Activated gamma-delta T cell treated with Interleukin-2 at 50 U/mL for 16 hours (primary cell): ENCODE measurements around the gene KCNQ5.

Experiments used
- DNase-seq: peaks from one replicate; pipeline ENCODE4 v3.0.0-alpha.2; 2020

The KCNQ5 gene

GRCh38 chr6:72810571-72811280 is 188.9 kb downstream of the KCNQ5 start:
- no peak for DNase-seq

DNA sequence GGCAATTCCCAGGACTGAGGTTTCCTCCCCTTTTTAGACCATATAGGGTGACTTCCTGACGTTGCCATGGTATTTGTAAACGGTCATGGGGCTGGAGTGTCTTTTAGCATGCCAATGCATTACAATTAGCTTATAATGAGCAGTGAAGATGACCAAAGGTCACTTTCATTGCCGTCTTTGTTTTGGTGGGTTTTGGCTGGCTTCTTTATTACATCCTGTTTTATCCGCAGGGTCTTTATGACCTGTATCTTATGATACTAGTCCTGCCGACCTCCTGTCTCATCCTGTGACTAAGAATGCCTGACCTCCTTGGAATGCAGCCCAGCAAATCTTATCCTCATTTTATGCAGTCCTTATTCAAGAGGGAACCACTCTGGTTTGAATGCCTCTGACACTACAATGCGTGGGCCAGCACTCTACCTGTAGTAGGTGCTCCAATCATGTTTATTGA is 190.1 kb downstream of the KCNQ5 start:
- no peak for DNase-seq

DNA sequence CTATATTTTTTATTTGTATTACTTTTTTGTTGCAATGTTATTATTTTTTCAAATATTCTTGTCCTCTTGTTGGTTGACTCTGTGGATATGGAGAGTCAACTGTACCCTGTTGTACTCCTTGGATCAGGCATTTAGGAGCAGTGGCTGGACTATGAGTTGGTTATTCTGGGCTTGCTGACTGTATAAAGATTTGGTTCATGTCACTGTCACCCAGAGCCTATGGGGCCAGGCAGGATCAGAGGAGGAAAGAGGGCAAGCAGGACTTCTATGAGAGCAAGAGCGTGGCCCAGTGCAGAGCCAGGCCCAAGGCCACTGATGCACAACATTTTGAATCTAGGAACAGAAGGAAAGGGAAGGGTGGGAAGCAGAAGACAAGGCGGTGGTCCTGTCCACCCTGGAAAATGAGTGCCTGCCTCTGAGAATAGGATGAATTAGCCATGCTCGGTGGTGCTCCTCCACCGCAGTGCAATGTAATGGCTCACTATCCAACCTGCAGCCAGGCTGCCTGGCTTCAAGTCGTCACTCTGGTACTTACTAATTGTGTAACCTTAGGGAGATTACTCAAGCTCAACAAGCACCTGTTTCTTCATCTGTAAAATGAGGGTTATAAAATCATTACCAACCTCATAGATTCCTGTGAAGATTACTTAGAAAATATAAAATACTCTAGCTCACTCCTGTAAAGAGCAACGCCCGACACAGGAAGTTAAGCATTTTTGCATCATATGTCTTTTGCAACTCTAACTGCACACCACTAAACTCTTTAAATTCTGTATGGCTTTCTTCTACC is 192.1 kb downstream of the KCNQ5 start:
- no peak for DNase-seq

- DNase-seq: no peak
Measured at GRCh38 chr6:72816022-72816421, 194.2 kb downstream of the KCNQ5 start.

DNA sequence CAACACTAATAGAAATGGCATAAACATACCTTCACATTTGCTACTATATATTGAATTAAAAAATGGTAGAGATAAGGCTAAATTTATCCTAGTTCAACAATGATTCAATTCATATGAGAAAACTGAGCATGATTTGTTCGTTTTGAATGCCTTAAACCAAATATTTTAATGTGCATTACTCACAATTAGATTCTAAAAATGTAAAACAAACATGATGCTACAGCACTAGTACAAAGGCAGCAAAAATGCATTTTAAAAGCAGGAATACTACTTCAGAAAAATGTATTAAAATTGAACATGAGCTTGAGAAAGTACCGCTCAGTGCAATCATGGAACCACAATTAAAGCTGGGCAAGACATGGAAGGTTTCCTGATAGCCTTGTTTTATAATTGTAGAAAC is 195.3 kb downstream of the KCNQ5 start:
- no peak for DNase-seq

DNA sequence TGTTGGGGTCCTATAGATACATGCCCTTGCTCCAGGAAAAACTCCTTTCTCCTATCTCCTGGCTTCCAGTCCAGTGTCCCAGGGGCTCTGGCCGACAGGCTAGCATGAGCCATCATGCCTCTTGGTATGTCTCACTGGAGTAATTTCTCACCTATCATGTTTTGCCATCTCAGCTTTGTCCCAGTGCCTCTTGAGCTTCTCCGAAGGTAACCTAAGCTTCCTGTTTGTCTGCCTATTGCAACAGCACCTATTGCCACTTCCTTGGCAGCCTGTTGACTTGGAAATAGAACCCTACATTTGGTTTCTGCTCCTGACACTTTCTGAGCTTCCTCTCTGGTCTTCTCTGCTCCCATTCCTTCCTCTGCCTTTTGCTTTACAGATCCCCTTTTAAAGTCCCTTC is 197.7 kb downstream of the KCNQ5 start:
- DNase-seq: no peak

DNA sequence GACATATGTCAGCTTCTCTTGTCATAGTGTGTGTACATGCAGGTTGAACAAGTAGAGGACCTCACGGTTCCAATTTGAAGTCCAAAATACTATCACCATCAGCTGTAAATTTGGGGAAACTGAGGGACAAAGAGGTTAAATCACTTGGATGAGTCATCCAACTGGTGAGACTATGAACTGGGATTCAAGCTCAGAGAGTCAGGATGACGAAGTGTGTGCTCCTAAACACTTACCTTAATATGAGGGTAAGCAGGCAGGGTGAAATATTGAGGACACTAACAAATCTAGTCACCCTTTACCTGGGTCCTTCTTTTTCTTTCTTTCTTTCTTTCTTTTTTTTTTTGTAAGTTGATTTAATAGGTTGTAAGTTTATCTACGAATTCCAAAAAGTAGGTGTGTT is 198.3 kb downstream of the KCNQ5 start:
- DNase-seq: no peak

DNA sequence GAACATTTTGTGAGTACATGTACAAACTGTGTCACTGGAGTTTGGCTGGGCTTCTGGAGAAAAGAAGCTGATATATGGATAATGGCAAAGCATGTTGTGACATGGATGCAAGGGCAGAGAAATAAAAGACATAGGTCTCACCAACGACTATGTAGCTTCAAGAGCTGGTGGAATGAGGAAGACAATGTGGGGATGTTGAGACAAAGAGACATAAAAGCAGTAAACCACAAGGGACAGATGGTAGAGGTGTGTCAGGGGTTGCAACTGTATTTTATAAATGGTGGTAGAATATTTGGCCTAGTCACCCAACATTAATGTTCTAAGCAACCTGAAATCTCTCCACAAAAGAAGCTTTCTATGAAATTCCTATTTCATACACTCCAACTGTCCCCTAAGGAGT is 199.0 kb downstream of the KCNQ5 start:
- no peak for DNase-seq

GRCh38 chr6:72822023-72822422 is 200.2 kb downstream of the KCNQ5 start:
- no peak for DNase-seq

DNA sequence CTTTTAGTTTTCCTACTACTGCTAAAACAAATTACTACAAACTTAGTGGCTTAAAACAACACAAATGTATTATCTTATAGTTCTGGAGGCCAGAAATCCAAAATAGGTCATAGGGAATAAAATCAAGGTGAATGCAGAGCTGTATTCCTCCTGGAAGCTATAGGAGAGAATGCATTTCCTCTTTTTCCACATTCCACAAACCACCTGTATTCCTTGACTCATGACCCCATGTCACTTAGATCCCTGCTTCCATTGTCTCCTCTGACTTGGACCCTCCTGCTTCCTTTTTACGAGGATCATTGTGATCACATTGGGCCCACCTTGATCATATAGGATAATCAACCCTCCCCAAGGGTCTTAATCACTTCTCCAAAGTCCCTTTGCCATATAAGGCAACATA is 200.8 kb downstream of the KCNQ5 start:
- no peak for DNase-seq

DNA sequence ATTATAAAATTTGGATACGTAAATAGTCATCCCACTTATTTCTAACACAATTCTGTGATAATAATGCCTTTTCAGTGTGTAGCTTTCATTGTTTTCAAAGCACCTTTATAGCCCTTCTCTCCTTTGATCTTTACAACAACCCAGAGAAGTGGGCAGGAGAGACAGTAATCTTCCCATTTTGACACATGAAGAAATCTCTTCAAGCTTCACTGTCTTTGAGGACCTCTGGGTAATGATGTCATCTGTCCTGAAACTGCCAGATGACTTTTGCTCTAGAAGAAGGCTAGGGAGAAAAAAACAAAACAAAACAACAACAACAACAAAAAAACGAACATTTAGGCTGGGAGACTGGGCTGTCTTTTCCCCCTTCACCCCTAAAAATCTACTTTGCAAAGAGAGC is 203.0 kb downstream of the KCNQ5 start:
- no peak for DNase-seq

DNA sequence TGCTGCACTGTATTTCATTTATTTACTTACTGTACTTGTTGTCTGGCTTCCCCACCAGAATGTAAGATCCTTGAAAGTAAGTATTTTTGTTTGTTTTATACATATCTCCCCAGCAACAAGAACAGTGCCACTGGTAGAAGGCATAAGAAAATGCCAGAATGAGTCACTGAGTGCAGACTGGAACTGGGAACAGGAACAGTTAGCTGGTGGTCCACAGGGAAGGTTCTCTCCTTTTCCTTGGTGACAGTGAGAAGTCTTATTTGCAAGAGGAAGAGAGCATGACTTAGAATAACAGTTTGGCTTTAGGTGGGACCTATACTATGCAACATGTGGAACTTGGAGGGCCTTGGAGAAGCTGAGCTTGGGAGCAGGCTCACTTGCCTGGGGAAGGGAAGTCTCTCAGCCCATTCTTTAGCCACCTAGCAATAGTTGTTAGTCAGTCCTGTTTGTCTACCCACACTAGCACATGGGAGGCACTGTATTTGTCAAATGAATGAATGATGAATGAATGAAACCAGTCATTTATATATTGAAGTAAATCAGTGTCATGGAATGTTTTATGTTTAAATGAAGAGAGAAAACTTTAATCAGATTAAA is 203.5 kb downstream of the KCNQ5 start:
- no peak for DNase-seq

GRCh38 chr6:72826037-72826436 is 204.2 kb downstream of the KCNQ5 start:
- DNase-seq: no peak

GRCh38 chr6:72826744-72827438 is 205.0 kb downstream of the KCNQ5 start:
- no peak for DNase-seq

DNA sequence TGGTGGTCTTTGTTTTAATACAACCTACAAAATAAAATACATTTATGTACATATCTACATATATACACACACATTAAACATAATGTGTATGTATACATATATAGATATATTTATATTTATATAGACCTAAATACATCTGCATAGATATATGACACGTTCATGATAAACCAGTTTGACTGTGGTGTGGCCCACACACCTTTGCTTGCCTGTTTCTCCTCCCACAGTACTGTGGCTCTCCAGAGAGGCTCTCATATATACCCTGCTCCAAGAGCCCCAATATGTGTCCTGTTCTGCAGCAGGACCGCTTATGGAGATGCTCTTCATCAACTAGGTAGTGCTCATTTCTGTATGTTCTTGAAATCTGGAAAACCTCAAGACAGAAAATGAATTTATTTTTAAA is 207.0 kb downstream of the KCNQ5 start:
- DNase-seq: no peak

- DNase-seq: no peak
Measured at GRCh38 chr6:72832271-72832670, 210.4 kb downstream of the KCNQ5 start.

DNA sequence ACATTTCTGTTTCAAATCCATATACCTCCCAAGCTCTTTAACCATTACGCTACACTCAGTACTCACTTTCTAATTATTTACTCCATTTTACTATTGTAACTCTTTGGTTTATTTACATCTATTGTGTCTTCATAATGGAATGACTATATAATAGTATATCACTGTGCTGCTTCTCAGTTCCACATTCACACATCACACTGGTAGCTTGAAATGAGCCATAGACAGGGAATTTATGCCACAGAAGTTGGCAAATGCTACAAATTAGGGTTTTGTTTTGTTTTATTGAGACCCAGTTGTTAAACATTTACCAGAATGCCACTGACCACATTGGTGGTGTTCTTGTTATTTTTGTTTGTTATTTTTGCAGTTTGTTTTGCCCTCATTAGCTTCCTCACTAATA is 213.9 kb downstream of the KCNQ5 start:
- no peak for DNase-seq

GRCh38 chr6:72836971-72837370 is 215.1 kb downstream of the KCNQ5 start:
- no peak for DNase-seq

- no peak for DNase-seq
Measured at GRCh38 chr6:72841195-72841594, 219.3 kb downstream of the KCNQ5 start.

DNA sequence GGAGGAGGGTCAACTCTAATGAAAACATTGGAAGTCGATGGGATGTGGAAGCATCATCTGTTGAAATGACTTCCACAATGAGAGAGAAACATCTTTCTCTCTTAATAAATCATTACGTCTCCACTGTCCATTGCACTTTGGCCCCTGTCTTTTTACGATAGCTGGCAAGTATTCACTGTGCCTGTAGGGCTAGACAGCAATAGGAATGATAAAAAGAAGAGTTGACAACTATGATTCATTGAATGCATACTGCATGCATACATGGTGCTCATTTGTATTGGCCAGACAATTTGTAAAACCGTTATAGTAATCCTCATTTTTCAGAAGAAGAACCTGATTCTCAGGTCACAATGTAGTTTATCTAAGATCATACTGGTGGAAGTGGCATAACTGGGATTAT is 220.3 kb downstream of the KCNQ5 start:
- no peak for DNase-seq

DNA sequence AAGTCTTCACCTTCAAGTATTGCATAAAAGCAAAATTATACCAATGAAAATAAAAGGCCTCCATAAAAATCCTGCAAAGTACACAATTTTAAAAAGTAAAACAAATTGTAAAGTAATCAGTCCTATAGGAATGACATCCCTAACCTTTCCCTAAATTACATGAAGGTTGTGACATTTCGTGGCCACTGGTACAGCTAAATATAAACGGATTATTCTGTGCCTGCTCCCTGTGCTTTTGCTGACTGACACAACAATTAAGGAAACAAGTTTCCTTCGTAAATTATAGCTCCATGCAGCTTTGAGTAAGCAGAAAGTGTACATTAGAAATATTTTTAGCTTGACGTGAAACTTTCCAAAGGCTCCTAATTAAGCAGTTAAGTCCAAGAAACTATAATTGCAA is 222.8 kb downstream of the KCNQ5 start:
- DNase-seq: no peak

GRCh38 chr6:72849346-72849745 is 227.5 kb downstream of the KCNQ5 start:
- DNase-seq: no peak

GRCh38 chr6:72850040-72850439 is 228.2 kb downstream of the KCNQ5 start:
- no peak for DNase-seq

- DNase-seq: no peak
Measured at GRCh38 chr6:72850469-72850868, 228.6 kb downstream of the KCNQ5 start.
